ENCODE results near the gene CRELD2.

The CRELD2 gene

GRCh38 chr22:49951678-49951985, 33.2 kb downstream of the CRELD2 start:
- no peak overlapping the region for H3K4me3 ChIP-seq (replicated peaks in 1 of 2; ENCODE audit: low read depth in 2 of 2, low read length in 2 of 2)
- no peak for TF ChIP-seq CTCF (IDR thresholded peaks at IDR 0.05; ENCODE audit: low read depth, low read length)
- DNase-seq (ENCODE audit: low read depth in 2 of 2), result no peak

- no peak for TF ChIP-seq CTCF (IDR thresholded peaks at IDR 0.05; ENCODE audit: low read depth, low read length)
These were observed 33.8 kb downstream of the CRELD2 start for GRCh38 chr22:49951986-49952896.

GRCh38 chr22:49953027-49953679, 34.7 kb downstream of the CRELD2 start:
- no peak overlapping the region for H3K4me3 ChIP-seq (replicated peaks in 1 of 2; ENCODE audit: low read depth in 2 of 2, low read length in 2 of 2)
- DNase-seq (ENCODE audit: low read depth in 2 of 2), result no peak
- TF ChIP-seq CTCF (IDR thresholded peaks at IDR 0.05; ENCODE audit: low read depth, low read length), result no peak

More at GRCh38 chr22:49951986-49952896, 33.8 kb downstream of the CRELD2 start:
- no peak overlapping the region for H3K4me3 ChIP-seq (replicated peaks in 1 of 2; ENCODE audit: low read depth in 2 of 2, low read length in 2 of 2)
- peak; percentile 82 to 89 for DNase-seq (ENCODE audit: low read depth in 2 of 2)

GRCh38 chr22:49953680-49954344, 35.4 kb downstream of the CRELD2 start:
- no peak overlapping the region for H3K4me3 ChIP-seq (replicated peaks in 1 of 2; ENCODE audit: low read depth in 2 of 2, low read length in 2 of 2)
- TF ChIP-seq CTCF (IDR thresholded peaks at IDR 0.05; ENCODE audit: low read depth, low read length), result no peak
- DNase-seq (ENCODE audit: low read depth in 2 of 2), result no peak

- no peak overlapping the region for H3K4me3 ChIP-seq (replicated peaks in 1 of 2; ENCODE audit: low read depth in 2 of 2, low read length in 2 of 2)
- TF ChIP-seq CTCF (IDR thresholded peaks at IDR 0.05; ENCODE audit: low read depth, low read length), result no peak
- DNase-seq (ENCODE audit: low read depth in 2 of 2), result no peak
These were observed 35.9 kb downstream of the CRELD2 start for GRCh38 chr22:49954354-49954753.

GRCh38 chr22:49954991-49955580, 36.7 kb downstream of the CRELD2 start:
- no peak overlapping the region for H3K4me3 ChIP-seq (replicated peaks in 1 of 2; ENCODE audit: low read depth in 2 of 2, low read length in 2 of 2)
- no peak for TF ChIP-seq CTCF (IDR thresholded peaks at IDR 0.05; ENCODE audit: low read depth, low read length)
- DNase-seq (ENCODE audit: low read depth in 2 of 2), result no peak
